Diencephalon (tissue), 1 donor: ENCODE results near the gene C3orf85. TPM values are rescaled to one million over a fixed set of nuclear protein-coding genes. Genes with fewer than 3 reads are reported as not detected.

Experiments
- total RNA-seq: library from RNA; depleted of rRNA; stranded (reverse); fragments of >200 nt; gene quantifications from one replicate; pipeline ENCODE4 v1.2.3, GENCODE V29; 2014

The C3orf85 gene
- total RNA-seq, result not detected

GRCh38 chr3:109136523-109136922 lies at the start of gene C3orf85:
C3orf85 (plus strand) TSS chr3:109136719; CDS start chr3:109136848, 129 bp downstream.

GRCh38 chr3:109117939-109118338 lies 18.6 kb upstream of the C3orf85 start, which contains the start of gene MORC1:
MORC1 (minus strand) TSS chr3:109118134; CDS start chr3:109118059, 75 bp downstream.

Other genes starting within 250 kb of the C3orf85 start
- gene GUCA1C, start 182.8 kb upstream of the C3orf85 start, total RNA-seq, result not detected
- 0.23 TPM for gene MORC1, start 18.6 kb upstream of the C3orf85 start, total RNA-seq
- gene DPPA2, start 179.8 kb downstream of the C3orf85 start, total RNA-seq, result not detected
- gene DPPA4, start 200.8 kb downstream of the C3orf85 start, total RNA-seq, result 2.1 TPM